Stomach (tissue), 4 donors: ENCODE results near the gene UBAP1.

Source experiments
- CTCF ChIP-seq, 7 experiments: fragments of 450-650 bp in 4 of 7; fragments of 200-600 bp in 3 of 7; sonication (generic) in 3 of 7; IDR thresholded peaks; one replicate each; pipeline ENCODE4 v1.5.1; 2016 to 2019; ENCODE audit warnings: antibody characterized with exemption in 7 of 7, control low read depth in 2 of 7, mild to moderate bottlenecking in 1 of 7
- EP300 ChIP-seq: sonication (generic); formaldehyde crosslinking; IDR thresholded peaks from one replicate; pipeline ENCODE4 v1.6.1; 2017; ENCODE audit warnings: antibody characterized with exemption
- POLR2A ChIP-seq, 4 donors: fragments of 450-650 bp; IDR thresholded peaks; one replicate each; pipeline ENCODE4 v1.6.1; 2016; ENCODE audit warnings: antibody characterized with exemption in 4 of 4, control low read depth in 2 of 4, mild to moderate bottlenecking in 1 of 4, moderate library complexity in 1 of 4
- POLR2AphosphoS5 ChIP-seq, 3 donors: sonication (generic); formaldehyde crosslinking; IDR thresholded peaks; one replicate each; pipeline ENCODE4 v1.6.1; 2016; ENCODE audit warnings: antibody characterized with exemption in 3 of 3

- no peak for TF ChIP-seq POLR2AphosphoS5 (IDR thresholded peaks at IDR 0.05)
- TF ChIP-seq CTCF (IDR thresholded peaks at IDR 0.05), result no peak
- TF ChIP-seq POLR2A (IDR thresholded peaks at IDR 0.05), result no peak
- TF ChIP-seq EP300, result no peak
Measured at GRCh38 chr9:34170237-34170991, 8.4 kb upstream of the UBAP1 start.
